DND-41 (cell line): ENCODE data around the gene MAPK12.

Source experiments
- ATAC-seq: fragments of 200-7000 bp; cut with Tn5 transposase; 3 replicates; pipeline ENCODE4 v1.9.1; 2021; ENCODE audit warnings: low read depth; ENCODE audit not compliant: insufficient read depth
- DNase-seq: peaks from one replicate; pipeline ENCODE4 v3.0.0-alpha.2; 2020
- H2AFZ ChIP-seq: 2 replicates; pipeline ENCODE4 v1.6.0; 2012; ENCODE audit warnings: low read depth, low read length
- H3K27ac ChIP-seq: 2 replicates; pipeline ENCODE4 v1.5.1; 2012; ENCODE audit warnings: low read length, inconsistent platforms
- H3K27me3 ChIP-seq: fragments of 200-600 bp; sonication (generic); 2 replicates; pipeline ENCODE4 v1.6.0; 2012; ENCODE audit warnings: low read length, mild to moderate bottlenecking, inconsistent platforms; ENCODE audit not compliant: insufficient read depth, poor library complexity
- H3K36me3 ChIP-seq: 2 replicates; pipeline ENCODE4 v1.5.1; 2012; ENCODE audit warnings: low read length, inconsistent platforms; ENCODE audit not compliant: insufficient read depth
- H3K4me1 ChIP-seq: 2 replicates; pipeline ENCODE4 v1.5.1; 2012; ENCODE audit warnings: mild to moderate bottlenecking, low read length; ENCODE audit not compliant: insufficient read depth
- H3K4me2 ChIP-seq: 2 replicates; pipeline ENCODE4 v1.6.0; 2012; ENCODE audit warnings: mild to moderate bottlenecking, moderate library complexity, low read length, inconsistent platforms; ENCODE audit not compliant: insufficient read depth
- H3K4me3 ChIP-seq, 2 experiments: fragments of 200-600 bp in 1 of 2; shearing (Covaris generic) in 1 of 2; 2 replicates each; pipeline ENCODE4 v1.5.1; 2012 to 2016; ENCODE audit warnings: inconsistent platforms in 2 of 2, low read length in 2 of 2, mild to moderate bottlenecking in 2 of 2, low read depth in 1 of 2, moderate library complexity in 1 of 2
- H3K79me2 ChIP-seq: 2 replicates; pipeline ENCODE4 v1.6.0; 2012; ENCODE audit warnings: low read length, inconsistent platforms; ENCODE audit not compliant: insufficient read depth
- H3K9ac ChIP-seq: 2 replicates; pipeline ENCODE4 v1.6.0; 2012; ENCODE audit warnings: low read depth, mild to moderate bottlenecking, inconsistent platforms, low read length, moderate library complexity
- H3K9me3 ChIP-seq: 2 replicates; pipeline ENCODE4 v1.5.1; 2012; ENCODE audit warnings: low read length, moderate library complexity, mild to moderate bottlenecking, inconsistent platforms; ENCODE audit not compliant: insufficient read depth, severe bottlenecking
- H4K20me1 ChIP-seq: 2 replicates; pipeline ENCODE4 v1.6.0; 2012; ENCODE audit warnings: low read length; ENCODE audit not compliant: insufficient read depth
- EZH2 ChIP-seq: IDR thresholded peaks from 3 replicates; pipeline ENCODE4 v1.6.1; 2012; ENCODE audit warnings: borderline replicate concordance, low read depth, mild to moderate bottlenecking, moderate library complexity, low read length, inconsistent platforms; ENCODE audit not compliant: severe bottlenecking
- TF ChIP-seq, protein P1 (sequence below): IDR thresholded peaks from 2 replicates; pipeline ENCODE4 v1.5.1; 2012; ENCODE audit warnings: borderline replicate concordance, low read length, moderate library complexity, mild to moderate bottlenecking; ENCODE audit not compliant: poor library complexity, severe bottlenecking; ENCODE audit errors: extremely low read depth

The MAPK12 gene

DNA sequence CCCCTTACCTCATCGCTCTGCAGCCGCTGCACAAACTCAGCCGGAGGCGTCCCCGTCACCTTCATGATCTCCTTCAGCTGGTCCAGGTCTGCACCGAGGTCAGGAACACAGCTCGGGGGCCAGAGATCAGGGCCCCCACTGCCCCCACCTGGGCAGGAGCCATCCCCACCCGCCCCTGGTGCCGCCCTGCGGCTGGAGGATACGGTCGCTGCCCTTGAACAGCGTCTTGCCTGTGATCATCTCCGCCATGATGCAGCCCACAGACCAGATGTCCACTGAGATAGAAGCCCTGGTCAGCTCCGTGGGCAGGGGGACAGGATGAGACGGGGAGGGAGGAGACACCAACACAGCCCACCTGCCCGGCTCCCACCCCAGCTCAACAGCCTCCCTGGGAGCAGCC lies 5.9 kb downstream of the MAPK12 start:
- H3K4me2 ChIP-seq = no peak overlapping the region
- peaks cover 14% of the 10 kb centered on the region for H3K4me1 ChIP-seq
- no peak overlapping the region for H3K4me3 ChIP-seq
- ATAC-seq (no peak), DNase-seq (no peak)
- H3K9me3 ChIP-seq = no peaks in the 10 kb centered on the region
- H3K27ac ChIP-seq = no peak overlapping the region
- H4K20me1 ChIP-seq = peaks cover 3% of the 10 kb centered on the region
- H2AFZ ChIP-seq = no peak overlapping the region
- peaks cover 4% of the 10 kb centered on the region; the same call in 1 of the 2 replicates for H3K36me3 ChIP-seq
- no peak overlapping the region for H3K9ac ChIP-seq
- TF ChIP-seq EZH2 = no peak
- TF ChIP-seq, protein P1, sequence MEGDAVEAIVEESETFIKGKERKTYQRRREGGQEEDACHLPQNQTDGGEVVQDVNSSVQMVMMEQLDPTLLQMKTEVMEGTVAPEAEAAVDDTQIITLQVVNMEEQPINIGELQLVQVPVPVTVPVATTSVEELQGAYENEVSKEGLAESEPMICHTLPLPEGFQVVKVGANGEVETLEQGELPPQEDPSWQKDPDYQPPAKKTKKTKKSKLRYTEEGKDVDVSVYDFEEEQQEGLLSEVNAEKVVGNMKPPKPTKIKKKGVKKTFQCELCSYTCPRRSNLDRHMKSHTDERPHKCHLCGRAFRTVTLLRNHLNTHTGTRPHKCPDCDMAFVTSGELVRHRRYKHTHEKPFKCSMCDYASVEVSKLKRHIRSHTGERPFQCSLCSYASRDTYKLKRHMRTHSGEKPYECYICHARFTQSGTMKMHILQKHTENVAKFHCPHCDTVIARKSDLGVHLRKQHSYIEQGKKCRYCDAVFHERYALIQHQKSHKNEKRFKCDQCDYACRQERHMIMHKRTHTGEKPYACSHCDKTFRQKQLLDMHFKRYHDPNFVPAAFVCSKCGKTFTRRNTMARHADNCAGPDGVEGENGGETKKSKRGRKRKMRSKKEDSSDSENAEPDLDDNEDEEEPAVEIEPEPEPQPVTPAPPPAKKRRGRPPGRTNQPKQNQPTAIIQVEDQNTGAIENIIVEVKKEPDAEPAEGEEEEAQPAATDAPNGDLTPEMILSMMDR = no peak
- no peaks in the 10 kb centered on the region for H3K27me3 ChIP-seq
- peaks cover 3% of the 10 kb centered on the region for H3K79me2 ChIP-seq

DNA sequence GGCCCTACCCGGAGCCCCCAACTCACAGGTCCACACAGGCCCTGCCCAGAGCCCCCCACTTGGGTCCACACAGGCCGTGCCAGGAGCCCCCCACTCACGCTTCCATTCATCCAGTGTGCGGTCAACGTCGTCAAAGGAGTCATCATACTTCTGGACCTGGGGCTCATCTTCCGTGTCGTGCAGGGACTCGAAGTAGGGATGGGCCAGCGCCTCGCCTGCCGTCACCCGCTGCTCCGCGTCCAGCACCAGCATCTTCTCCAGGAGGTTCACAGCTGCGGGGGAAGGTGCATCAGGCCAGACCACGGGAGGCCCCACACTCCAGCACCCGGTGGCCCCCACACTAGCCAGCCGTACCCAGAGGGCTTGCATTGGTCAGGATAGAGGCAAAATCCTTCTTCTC lies 6.4 kb downstream of the MAPK12 start:
- peaks cover 8% of the 10 kb centered on the region for H4K20me1 ChIP-seq
- no peak overlapping the region for H3K4me3 ChIP-seq
- no peak overlapping the region for H2AFZ ChIP-seq
- peaks cover 8% of the 10 kb centered on the region for H3K79me2 ChIP-seq
- no peak for DNase-seq
- no peak overlapping the region for H3K27ac ChIP-seq
- no peak for ATAC-seq
- peaks cover 8% of the 10 kb centered on the region; the same call in 1 of the 2 replicates for H3K36me3 ChIP-seq
- H3K9me3 ChIP-seq = no peaks in the 10 kb centered on the region
- H3K9ac ChIP-seq = no peak overlapping the region
- no peaks in the 10 kb centered on the region for H3K27me3 ChIP-seq
- H3K4me2 ChIP-seq = no peak overlapping the region
- TF ChIP-seq, protein P1 = no peak
- TF ChIP-seq EZH2 = no peak
- H3K4me1 ChIP-seq = peaks cover 19% of the 10 kb centered on the region

DNA sequence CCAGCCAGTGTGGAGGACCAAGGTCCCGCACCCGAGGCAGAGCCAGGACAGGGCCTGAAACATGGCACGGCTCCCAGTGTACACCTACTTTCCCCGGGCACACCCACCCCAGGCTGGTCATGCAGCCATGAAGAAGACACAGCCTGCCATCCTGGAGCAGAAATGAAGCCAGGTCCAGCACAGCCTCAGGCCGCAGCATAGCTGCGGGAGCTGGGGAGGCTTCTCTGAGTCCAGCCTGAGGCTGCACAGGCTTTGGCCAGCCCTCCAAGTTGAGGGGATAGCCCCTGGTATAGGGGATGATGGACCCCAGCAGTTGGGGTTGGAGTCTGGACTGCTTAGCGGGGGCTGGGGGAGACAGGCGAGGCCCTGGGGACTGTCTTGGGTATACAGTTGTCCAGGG lies 7.5 kb downstream of the MAPK12 start:
- DNase-seq (no peak), ATAC-seq (no peak)
- no peak overlapping the region for H3K9ac ChIP-seq
- H3K9me3 ChIP-seq = no peaks in the 10 kb centered on the region
- peaks cover 18% of the 10 kb centered on the region for H3K79me2 ChIP-seq
- peaks cover 17% of the 10 kb centered on the region for H3K36me3 ChIP-seq
- H3K4me2 ChIP-seq = no peak overlapping the region
- H3K4me3 ChIP-seq = no peak overlapping the region
- H3K4me1 ChIP-seq = peaks cover 28% of the 10 kb centered on the region
- H3K27me3 ChIP-seq = no peaks in the 10 kb centered on the region
- peaks cover 17% of the 10 kb centered on the region for H4K20me1 ChIP-seq
- H3K27ac ChIP-seq = no peak overlapping the region
- TF ChIP-seq EZH2 = no peak
- TF ChIP-seq, protein P1 = no peak
- H2AFZ ChIP-seq = no peak overlapping the region
